GM15510 (cell line): ENCODE results near the gene DCUN1D3.

Experiments
- POLR2A ChIP-seq: IDR thresholded peaks from 3 replicates; pipeline ENCODE4 v1.6.1; 2011; ENCODE audit warnings: borderline replicate concordance; ENCODE audit not compliant: insufficient read length; ENCODE audit errors: extremely low read depth

DCUN1D3 gene

GRCh38 chr16:20928774-20929411, 28.7 kb upstream of the DCUN1D3 start:
- TF ChIP-seq POLR2A, result no peak

GRCh38 chr16:20925751-20926150, 25.6 kb upstream of the DCUN1D3 start:
- TF ChIP-seq POLR2A, result no peak

- TF ChIP-seq POLR2A, result no peak
Measured at GRCh38 chr16:20923876-20924275, 23.7 kb upstream of the DCUN1D3 start.

- TF ChIP-seq POLR2A, result no peak
Measured at GRCh38 chr16:20920799-20921198, 20.6 kb upstream of the DCUN1D3 start.

GRCh38 chr16:20920091-20920490, 19.9 kb upstream of the DCUN1D3 start:
- no peak for TF ChIP-seq POLR2A

GRCh38 chr16:20918486-20919239, 18.5 kb upstream of the DCUN1D3 start:
- TF ChIP-seq POLR2A, result no peak

- TF ChIP-seq POLR2A, result no peak
Measured at GRCh38 chr16:20916942-20917341, 16.8 kb upstream of the DCUN1D3 start.

- TF ChIP-seq POLR2A, result no peak
Measured at GRCh38 chr16:20916289-20916688, 16.1 kb upstream of the DCUN1D3 start.

- no peak for TF ChIP-seq POLR2A
Measured at GRCh38 chr16:20911361-20911760, 11.2 kb upstream of the DCUN1D3 start.

GRCh38 chr16:20910781-20911321, 10.7 kb upstream of the DCUN1D3 start:
- no peak for TF ChIP-seq POLR2A

- no peak for TF ChIP-seq POLR2A
Measured at GRCh38 chr16:20906341-20907255, 6.4 kb upstream of the DCUN1D3 start.

GRCh38 chr16:20905576-20905975, 5.4 kb upstream of the DCUN1D3 start:
- no peak for TF ChIP-seq POLR2A

GRCh38 chr16:20904507-20905081, 4.4 kb upstream of the DCUN1D3 start:
- TF ChIP-seq POLR2A, result no peak

GRCh38 chr16:20903899-20904506, 3.8 kb upstream of the DCUN1D3 start:
- no peak for TF ChIP-seq POLR2A
